ENCODE results near the gene MT1E. TPM values are rescaled to one million over a fixed set of nuclear protein-coding genes. Genes with fewer than 3 reads are reported as not detected.
"Not testable (repeated sequence)": the region's sequence is repeated elsewhere in the genome, so short reads cannot be mapped to it uniquely, and the experiment has no call there.

Gene MT1E
- total RNA-seq, 2 experiments from 2014 or later = 22.1 to 23.3 TPM

- POLR2A ChIA-PET = no interaction called here
- Mint-ChIP-seq H3K27me3 (peaks cover 41% of the 10 kb centered on the region), H3K9me3 (no peaks in the 10 kb centered on the region), H3K36me3 (ENCODE audit: low read depth) (no peaks in the 10 kb centered on the region), H3K4me1 (ENCODE audit: low read depth) (peaks cover 36% of the 10 kb centered on the region), H3K4me3 (no peak overlapping the region), H3K27ac (no peak overlapping the region)
- TF ChIP-seq, protein P1, sequence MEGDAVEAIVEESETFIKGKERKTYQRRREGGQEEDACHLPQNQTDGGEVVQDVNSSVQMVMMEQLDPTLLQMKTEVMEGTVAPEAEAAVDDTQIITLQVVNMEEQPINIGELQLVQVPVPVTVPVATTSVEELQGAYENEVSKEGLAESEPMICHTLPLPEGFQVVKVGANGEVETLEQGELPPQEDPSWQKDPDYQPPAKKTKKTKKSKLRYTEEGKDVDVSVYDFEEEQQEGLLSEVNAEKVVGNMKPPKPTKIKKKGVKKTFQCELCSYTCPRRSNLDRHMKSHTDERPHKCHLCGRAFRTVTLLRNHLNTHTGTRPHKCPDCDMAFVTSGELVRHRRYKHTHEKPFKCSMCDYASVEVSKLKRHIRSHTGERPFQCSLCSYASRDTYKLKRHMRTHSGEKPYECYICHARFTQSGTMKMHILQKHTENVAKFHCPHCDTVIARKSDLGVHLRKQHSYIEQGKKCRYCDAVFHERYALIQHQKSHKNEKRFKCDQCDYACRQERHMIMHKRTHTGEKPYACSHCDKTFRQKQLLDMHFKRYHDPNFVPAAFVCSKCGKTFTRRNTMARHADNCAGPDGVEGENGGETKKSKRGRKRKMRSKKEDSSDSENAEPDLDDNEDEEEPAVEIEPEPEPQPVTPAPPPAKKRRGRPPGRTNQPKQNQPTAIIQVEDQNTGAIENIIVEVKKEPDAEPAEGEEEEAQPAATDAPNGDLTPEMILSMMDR (IDR thresholded peaks at IDR 0.05) = no peak
- ATAC-seq (no peak), DNase-seq (no peak)
- CTCF ChIA-PET = interaction anchor here (0.9 to 2.3 kb wide), 10 partner anchors 10 to 159 kb away, joined by 3 to 15 read pairs (median 4); partner anchors contain the start of gene MT1X
- intact Hi-C loops (cut with micrococcal nuclease) = no loop called here
These were observed 47.4 kb downstream of the MT1E start for GRCh38 chr16:56672761-56673536.

GRCh38 chr16:56673921-56674320 is 48.3 kb downstream of the MT1E start:
- peaks cover 28% of the 10 kb centered on the region for H3K4me1 Mint-ChIP-seq (ENCODE audit: low read depth)
- POLR2A ChIA-PET = no interaction called here
- H3K9me3 Mint-ChIP-seq = no peaks in the 10 kb centered on the region
- TF ChIP-seq, protein P1 (IDR thresholded peaks at IDR 0.05) = peak; percentile 69
- H3K27me3 Mint-ChIP-seq = peaks cover 33% of the 10 kb centered on the region
- CTCF ChIA-PET = interaction anchor here (0.9 to 2.3 kb wide), 11 partner anchors 9 to 160 kb away, joined by 3 to 15 read pairs (median 4); partner anchors contain the start of gene MT1X
- ATAC-seq (peak; percentile 34), DNase-seq (peak; percentile 59)
- H3K27ac Mint-ChIP-seq = no peak overlapping the region
- H3K36me3 Mint-ChIP-seq (ENCODE audit: low read depth) = no peaks in the 10 kb centered on the region
- H3K4me3 Mint-ChIP-seq = no peak overlapping the region
- intact Hi-C loops (cut with micrococcal nuclease) = no loop called here

- Mint-ChIP-seq H3K27me3 (peaks cover 26% of the 10 kb centered on the region), H3K4me1 (ENCODE audit: low read depth) (peaks cover 25% of the 10 kb centered on the region)
- POLR2A ChIA-PET; DNase-seq; H3K27ac Mint-ChIP-seq; ATAC-seq; H3K36me3 Mint-ChIP-seq (ENCODE audit: low read depth); H3K4me3 Mint-ChIP-seq; intact Hi-C loops (cut with micrococcal nuclease); H3K9me3 Mint-ChIP-seq: not testable (repeated sequence)
- CTCF ChIA-PET = interaction anchor here (1.1 to 2.3 kb wide), 5 partner anchors 8 to 161 kb away, joined by 3 to 11 read pairs (median 3); partner anchors contain the start of gene MT1X
These were observed 49.0 kb downstream of the MT1E start for GRCh38 chr16:56674570-56674969.

GRCh38 chr16:56675685-56676210 is 50.2 kb downstream of the MT1E start:
- peak; percentile 85 for DNase-seq
- intact Hi-C loops (cut with micrococcal nuclease) = no loop called here
- peak overlapping the region; percentile 60 for H3K4me3 Mint-ChIP-seq
- H3K27ac Mint-ChIP-seq = no peak overlapping the region
- CTCF ChIA-PET = interaction anchor here (0.9 to 4.3 kb wide), 3 partner anchors 26 to 100 kb away, joined by 5 to 20 read pairs (median 6); no protein-coding TSS in a partner anchor
- peaks cover 15% of the 10 kb centered on the region for H3K27me3 Mint-ChIP-seq
- ATAC-seq = peak; percentile 75
- POLR2A ChIA-PET = interaction anchor here (0.7 to 2.0 kb wide), 4 partner anchors 9 to 25 kb away, joined by 4 to 5 read pairs (median 4); no protein-coding TSS in a partner anchor
- H3K9me3 Mint-ChIP-seq = no peaks in the 10 kb centered on the region
- peaks cover 22% of the 10 kb centered on the region for H3K4me1 Mint-ChIP-seq (ENCODE audit: low read depth)
- H3K36me3 Mint-ChIP-seq (ENCODE audit: low read depth) = no peaks in the 10 kb centered on the region
- TF ChIP-seq, protein P1 (IDR thresholded peaks at IDR 0.05) = no peak

Other genes starting within 250 kb of the MT1E start
- 10 to 100 TPM; 35.9 to 41.6 TPM for gene AMFR, start 200.2 kb upstream of the MT1E start, total RNA-seq
- 100 to 1,000 TPM; 296 to 306 TPM for gene NUDT21, start 174.4 kb upstream of the MT1E start, total RNA-seq
- gene OGFOD1, start 174.2 kb upstream of the MT1E start, total RNA-seq = 10 to 100 TPM; 51.0 to 59.2 TPM
- 10 to 100 TPM; 16.1 to 17.6 TPM for gene BBS2, start 105.8 kb upstream of the MT1E start, total RNA-seq
- not detected for gene MT4, start 60.7 kb upstream of the MT1E start, total RNA-seq
- 10 to 100 TPM; 30.7 to 33.6 TPM for gene MT3, start 36.3 kb upstream of the MT1E start, total RNA-seq
- 100 to 1,000 TPM; 141 to 144 TPM for gene MT2A, start 17.2 kb upstream of the MT1E start, total RNA-seq
- not detected for gene MT1M, start 6.9 kb downstream of the MT1E start, total RNA-seq
- gene MT1A, start 12.9 kb downstream of the MT1E start, total RNA-seq = not detected
- gene MT1B, start 26.1 kb downstream of the MT1E start, total RNA-seq = not detected
- gene MT1F, start 32.2 kb downstream of the MT1E start, total RNA-seq = 1 to 10 TPM; 7.7 to 9.0 TPM
- gene MT1G, start 42.3 kb downstream of the MT1E start, total RNA-seq = 10 to 100 TPM; 35.9 to 39.0 TPM
- 1 to 10 TPM; 2.3 to 2.7 TPM for gene MT1H, start 44.0 kb downstream of the MT1E start, total RNA-seq
- gene MT1X, start 56.7 kb downstream of the MT1E start, total RNA-seq = 10 to 100 TPM; 52.5 to 54.2 TPM
- gene NUP93, start 104.3 kb downstream of the MT1E start, total RNA-seq = 100 to 1,000 TPM; 171 to 191 TPM
- not detected for gene SLC12A3, start 239.4 kb downstream of the MT1E start, total RNA-seq